PC-3 (cell line): ENCODE measurements around the gene PLA2G2C.

Source experiments
- EZH2 ChIP-seq: fragments of 300-600 bp; sonication (generic); IDR thresholded peaks from one replicate; pipeline ENCODE4 v1.6.1; 2017; ENCODE audit warnings: antibody characterized with exemption, mild to moderate bottlenecking, low read length; ENCODE audit not compliant: unreplicated experiment
- EZH2phosphoT487 ChIP-seq: fragments of 300-600 bp; sonication (generic); IDR thresholded peaks from 2 replicates; pipeline ENCODE4 v1.6.1; 2018; ENCODE audit warnings: mild to moderate bottlenecking, antibody characterized with exemption, low read length, borderline replicate concordance
- TF ChIP-seq, protein P1 (sequence below): fragments of 300-600 bp; sonication (generic); conservative IDR thresholded peaks from 2 replicates; pipeline ENCODE4 v1.5.1; 2017; ENCODE audit warnings: antibody characterized with exemption, low read depth, mild to moderate bottlenecking, low read length

GRCh38 chr1:20137055-20137454, 49.3 kb downstream of the PLA2G2C start:
- TF ChIP-seq EZH2: no peak
- TF ChIP-seq, protein P1, sequence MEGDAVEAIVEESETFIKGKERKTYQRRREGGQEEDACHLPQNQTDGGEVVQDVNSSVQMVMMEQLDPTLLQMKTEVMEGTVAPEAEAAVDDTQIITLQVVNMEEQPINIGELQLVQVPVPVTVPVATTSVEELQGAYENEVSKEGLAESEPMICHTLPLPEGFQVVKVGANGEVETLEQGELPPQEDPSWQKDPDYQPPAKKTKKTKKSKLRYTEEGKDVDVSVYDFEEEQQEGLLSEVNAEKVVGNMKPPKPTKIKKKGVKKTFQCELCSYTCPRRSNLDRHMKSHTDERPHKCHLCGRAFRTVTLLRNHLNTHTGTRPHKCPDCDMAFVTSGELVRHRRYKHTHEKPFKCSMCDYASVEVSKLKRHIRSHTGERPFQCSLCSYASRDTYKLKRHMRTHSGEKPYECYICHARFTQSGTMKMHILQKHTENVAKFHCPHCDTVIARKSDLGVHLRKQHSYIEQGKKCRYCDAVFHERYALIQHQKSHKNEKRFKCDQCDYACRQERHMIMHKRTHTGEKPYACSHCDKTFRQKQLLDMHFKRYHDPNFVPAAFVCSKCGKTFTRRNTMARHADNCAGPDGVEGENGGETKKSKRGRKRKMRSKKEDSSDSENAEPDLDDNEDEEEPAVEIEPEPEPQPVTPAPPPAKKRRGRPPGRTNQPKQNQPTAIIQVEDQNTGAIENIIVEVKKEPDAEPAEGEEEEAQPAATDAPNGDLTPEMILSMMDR: no peak
- TF ChIP-seq EZH2phosphoT487: no peak
